Parathyroid adenoma (tissue), 2 donors: Measurements from ENCODE around the gene CD9.

Source experiments
- H2AFZ ChIP-seq: fragments of 300-600 bp; sonication (generic); one replicate; pipeline ENCODE4 v1.7.0; 2017; ENCODE audit warnings: antibody characterized with exemption, mild to moderate bottlenecking
- H3K27ac ChIP-seq: fragments of 300-600 bp; sonication (generic); one replicate; pipeline ENCODE4 v1.7.0; 2017
- H3K27me3 ChIP-seq: fragments of 300-600 bp; sonication (generic); one replicate; pipeline ENCODE4 v1.7.0; 2017; ENCODE audit warnings: low read length; ENCODE audit not compliant: control insufficient read depth, insufficient read depth
- H3K36me3 ChIP-seq: fragments of 300-600 bp; sonication (generic); one replicate; pipeline ENCODE4 v1.7.0; 2017; ENCODE audit warnings: low read length; ENCODE audit not compliant: control insufficient read depth, insufficient read depth
- H3K4me1 ChIP-seq: fragments of 300-600 bp; sonication (generic); one replicate; pipeline ENCODE4 v1.7.0; 2017; ENCODE audit warnings: control low read depth
- H3K4me2 ChIP-seq: fragments of 300-600 bp; sonication (generic); one replicate; pipeline ENCODE4 v1.7.0; 2017; ENCODE audit warnings: low read length
- H3K4me3 ChIP-seq: fragments of 300-600 bp; sonication (generic); one replicate; pipeline ENCODE4 v1.7.0; 2017; ENCODE audit warnings: low read depth, low read length
- H3K79me2 ChIP-seq: fragments of 300-600 bp; sonication (generic); one replicate; pipeline ENCODE4 v1.7.0; 2017; ENCODE audit warnings: control low read depth
- H3K9ac ChIP-seq: fragments of 300-600 bp; sonication (generic); one replicate; pipeline ENCODE4 v1.7.0; 2017; ENCODE audit warnings: mild to moderate bottlenecking
- H3K9me3 ChIP-seq: fragments of 300-600 bp; sonication (generic); one replicate; pipeline ENCODE4 v1.7.0; 2017; ENCODE audit warnings: low read length; ENCODE audit not compliant: control insufficient read depth
- CTCF ChIP-seq: fragments of 300-600 bp; sonication (generic); IDR thresholded peaks from one replicate; pipeline ENCODE4 v1.7.0; 2017; ENCODE audit warnings: antibody characterized with exemption, mild to moderate bottlenecking
- donor health status: primary hyperparathyroidism.

Gene CD9

GRCh38 chr12:6211421-6211869 is 11.2 kb downstream of the CD9 start:
- Histone ChIP-seq H3K9me3 (no peaks in the 10 kb centered on the region), H3K4me2 (no peak overlapping the region), H3K79me2 (peaks cover 82% of the 10 kb centered on the region), H3K4me1 (peaks cover 88% of the 10 kb centered on the region), H3K27ac (peak overlapping the region; percentile 99), H3K4me3 (no peak overlapping the region), H2AFZ (no peak overlapping the region), H3K36me3 (no peaks in the 10 kb centered on the region), H3K27me3 (no peaks in the 10 kb centered on the region), H3K9ac (no peak overlapping the region)
- TF ChIP-seq CTCF: no peak

- H3K27me3 ChIP-seq: no peaks in the 10 kb centered on the region
- no peak for TF ChIP-seq CTCF
- H3K4me1 ChIP-seq: peaks cover 88% of the 10 kb centered on the region
- H3K4me2 ChIP-seq: no peak overlapping the region
- no peaks in the 10 kb centered on the region for H3K36me3 ChIP-seq
- H3K9ac ChIP-seq: peak overlapping the region; percentile 40
- H2AFZ ChIP-seq: no peak overlapping the region
- peaks cover 82% of the 10 kb centered on the region for H3K79me2 ChIP-seq
- H3K9me3 ChIP-seq: no peaks in the 10 kb centered on the region
- H3K4me3 ChIP-seq: no peak overlapping the region
- H3K27ac ChIP-seq: peak overlapping the region; percentile 99
These were observed 11.9 kb downstream of the CD9 start for GRCh38 chr12:6212086-6212485.

DNA sequence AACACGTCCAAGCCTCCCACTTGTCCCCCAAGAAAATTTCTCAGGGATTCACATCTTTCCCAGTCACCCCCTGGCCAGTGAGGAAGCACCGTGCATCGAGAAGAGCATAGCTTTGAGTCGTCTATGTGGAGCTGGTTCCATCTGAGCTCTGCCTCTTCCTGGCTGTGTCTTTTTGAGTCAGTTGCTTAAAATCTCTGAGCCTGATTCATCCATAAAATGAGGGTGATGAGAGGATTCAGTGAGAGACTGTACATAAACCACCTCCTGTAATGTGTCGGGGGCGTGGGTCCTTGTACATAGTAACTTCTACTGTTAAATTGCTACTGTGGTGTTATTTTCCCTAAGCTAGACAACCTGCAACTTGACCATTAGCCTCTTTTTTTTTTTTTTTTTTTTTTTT is 13.8 kb downstream of the CD9 start:
- H3K4me2 ChIP-seq: no peak overlapping the region
- H2AFZ ChIP-seq: no peak overlapping the region
- no peaks in the 10 kb centered on the region for H3K36me3 ChIP-seq
- H3K9me3 ChIP-seq: no peaks in the 10 kb centered on the region
- no peaks in the 10 kb centered on the region for H3K27me3 ChIP-seq
- no peak for TF ChIP-seq CTCF
- H3K27ac ChIP-seq: peak overlapping the region; percentile 99
- H3K9ac ChIP-seq: peak overlapping the region; percentile 3
- peaks cover 82% of the 10 kb centered on the region for H3K79me2 ChIP-seq
- H3K4me1 ChIP-seq: peaks cover 91% of the 10 kb centered on the region
- no peak overlapping the region for H3K4me3 ChIP-seq

- peak overlapping the region; percentile 58 for H3K9ac ChIP-seq
- H3K27ac ChIP-seq: peak overlapping the region; percentile 99
- no peak overlapping the region for H3K4me3 ChIP-seq
These were observed 14.4 kb downstream of the CD9 start for GRCh38 chr12:6214633-6215032.

More at GRCh38 chr12:6214633-6215032, 14.4 kb downstream of the CD9 start:
- no peaks in the 10 kb centered on the region for H3K36me3 ChIP-seq
- H3K79me2 ChIP-seq: peaks cover 82% of the 10 kb centered on the region
- no peaks in the 10 kb centered on the region for H3K9me3 ChIP-seq
- no peak overlapping the region for H2AFZ ChIP-seq
- TF ChIP-seq CTCF: no peak
- peak overlapping the region; percentile 58 for H3K4me2 ChIP-seq
- H3K27me3 ChIP-seq: no peaks in the 10 kb centered on the region
- H3K4me1 ChIP-seq: peaks cover 85% of the 10 kb centered on the region
